ENCODE measurements around the gene WDR19.

- TF ChIP-seq CTCF (IDR thresholded peaks at IDR 0.05; ENCODE audit: low read length) (no peak), EZH2 (IDR thresholded peaks at IDR 0.05; ENCODE audit: borderline replicate concordance, low read length) (no peak)
Observed at GRCh38 chr4:39278476-39278875, 96.1 kb downstream of the WDR19 start.
